HepG2 (cell line): ENCODE data around the gene KIRREL2. TPM values are rescaled to one million over a fixed set of nuclear protein-coding genes. Genes with fewer than 3 reads are reported as not detected.

Experiments used
- ARID2 ChIP-seq: sonication (generic); formaldehyde crosslinking; IDR thresholded peaks from 2 replicates; pipeline ENCODE4 v1.8.1; 2022; ENCODE audit warnings: mild to moderate bottlenecking, missing genetic modification reagents, borderline replicate concordance
- HIC2 ChIP-seq: sonication (generic); formaldehyde crosslinking; IDR thresholded peaks from 2 replicates; pipeline ENCODE4 v1.9.0; 2022; ENCODE audit warnings: low read depth, missing genetic modification reagents
- HMGXB4 ChIP-seq, 2 experiments: sonication (generic) in 1 of 2; formaldehyde crosslinking in 1 of 2; IDR thresholded peaks; 2 replicates each; pipeline versions ENCODE4 v1.4.0 to v1.6.1; 2018 to 2020; ENCODE audit warnings: missing genetic modification reagents in 2 of 2, borderline replicate concordance in 1 of 2, low read depth in 1 of 2, mild to moderate bottlenecking in 1 of 2, missing biosample characterization in 1 of 2
- HNRNPK ChIP-seq: fragments of 200-400 bp; formaldehyde crosslinking; IDR thresholded peaks from 2 replicates; pipeline ENCODE4 v1.6.1; 2018; ENCODE audit warnings: low read length, low read depth, moderate library complexity, mild to moderate bottlenecking; ENCODE audit not compliant: poor library complexity, severe bottlenecking
- KDM5A ChIP-seq: fragments of 200-600 bp; sonication (generic); IDR thresholded peaks from 2 replicates; pipeline ENCODE4 v1.7.0; 2018; ENCODE audit warnings: antibody characterized with exemption, mild to moderate bottlenecking, low read length, borderline replicate concordance
- PREB ChIP-seq: sonication (generic); formaldehyde crosslinking; IDR thresholded peaks from 2 replicates; pipeline ENCODE4 v1.4.0; 2020; ENCODE audit warnings: missing genetic modification reagents
- SNAPC4 ChIP-seq: sonication (generic); formaldehyde crosslinking; IDR thresholded peaks from 2 replicates; pipeline ENCODE4 v1.4.0; 2020; ENCODE audit warnings: mild to moderate bottlenecking, missing genetic modification reagents
- ZNF205 ChIP-seq: IDR thresholded peaks from 2 replicates; pipeline ENCODE4 v1.6.1; 2018; ENCODE audit warnings: missing biosample characterization, missing genetic modification reagents
- ZNF276 ChIP-seq: sonication (generic); formaldehyde crosslinking; IDR thresholded peaks from 2 replicates; pipeline ENCODE4 v1.4.0; 2020; ENCODE audit warnings: mild to moderate bottlenecking, low read depth, missing genetic modification reagents
- ZNF432 ChIP-seq: sonication (generic); formaldehyde crosslinking; IDR thresholded peaks from 2 replicates; pipeline ENCODE4 v1.5.0; 2020; ENCODE audit warnings: missing genetic modification reagents, mild to moderate bottlenecking, borderline replicate concordance
- ZNF773 ChIP-seq: sonication (generic); formaldehyde crosslinking; IDR thresholded peaks from 2 replicates; pipeline ENCODE4 v1.4.0; 2020; ENCODE audit warnings: missing genetic modification reagents, borderline replicate concordance
- polyA plus RNA-seq, 8 experiments: library from polyadenylated mRNA; depleted of rRNA in 3 of 8; stranded (reverse) in 7 of 8; unstranded in 1 of 8; fragments of >200 nt; fragmentation: Illumina TruSeq in 4 of 8; extraction: Trizol in 4 of 8; gene quantifications; 2 replicates each; pipeline versions ENCODE4 v1.2.1 to v1.2.3, GENCODE V29; 2011 to 2016; ENCODE audit warnings: low read depth in 4 of 8, missing spikeins in 1 of 8, mixed read lengths in 1 of 8; ENCODE audit not compliant: insufficient read depth in 1 of 8
- total RNA-seq, 5 experiments: library from RNA; depleted of rRNA; stranded (reverse); fragments of >200 nt; fragmentation: Illumina TruSeq; extraction: Trizol; gene quantifications; 2 replicates each; pipeline ENCODE4 v1.2.3, GENCODE V29; 2016; ENCODE audit warnings: low read depth in 1 of 5
- TF ChIP-seq, protein P1 (sequence below): sonication (generic); formaldehyde crosslinking; IDR thresholded peaks from 2 replicates; pipeline ENCODE4 v1.4.0; 2020; ENCODE audit warnings: mild to moderate bottlenecking, missing genetic modification reagents
- TF ChIP-seq, protein P2 (sequence below): sonication (generic); formaldehyde crosslinking; conservative IDR thresholded peaks from 2 replicates; pipeline ENCODE4 v1.5.0; 2020; ENCODE audit warnings: missing genetic modification reagents

KIRREL2 gene
- total and polyA plus RNA-seq, 2 of the 13 experiments (the other 11 are each of a cell fraction or from before 2014, with no cell fraction given), result 0.18 to 2.4 TPM

GRCh38 chr19:35828692-35829301, 27.9 kb upstream of the KIRREL2 start (continued):
- TF ChIP-seq ZNF276 (CRISPR knock-in tag) (no peak), ZNF773 (CRISPR knock-in tag) (peak; percentile 73; the same call in 1 of the 2 replicates), SNAPC4 (no peak; the same call in 1 of the 2 replicates), ZNF432 (CRISPR knock-in tag) (peak; percentile 82; the same call in 1 of the 2 replicates), HNRNPK (no peak), ZNF205 (CRISPR knock-in tag) (peak; percentile 92), HMGXB4 (CRISPR knock-in tag; IDR thresholded peaks at IDR 0.05; ENCODE audit: borderline replicate concordance in 1 of 2, low read depth in 1 of 2) (0 out of 4 replicates have a peak, but pooled peaks of 1 of the 2 experiments have one; percentile 68), KDM5A (no peak), PREB (no peak), ARID2 (CRISPR knock-in tag) (no peak), HIC2 (peak; percentile 46; the same call in 1 of the 2 replicates)
- TF ChIP-seq, protein P1, sequence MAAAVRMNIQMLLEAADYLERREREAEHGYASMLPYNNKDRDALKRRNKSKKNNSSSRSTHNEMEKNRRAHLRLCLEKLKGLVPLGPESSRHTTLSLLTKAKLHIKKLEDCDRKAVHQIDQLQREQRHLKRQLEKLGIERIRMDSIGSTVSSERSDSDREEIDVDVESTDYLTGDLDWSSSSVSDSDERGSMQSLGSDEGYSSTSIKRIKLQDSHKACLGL, result peak; percentile 92
- TF ChIP-seq, protein P2, sequence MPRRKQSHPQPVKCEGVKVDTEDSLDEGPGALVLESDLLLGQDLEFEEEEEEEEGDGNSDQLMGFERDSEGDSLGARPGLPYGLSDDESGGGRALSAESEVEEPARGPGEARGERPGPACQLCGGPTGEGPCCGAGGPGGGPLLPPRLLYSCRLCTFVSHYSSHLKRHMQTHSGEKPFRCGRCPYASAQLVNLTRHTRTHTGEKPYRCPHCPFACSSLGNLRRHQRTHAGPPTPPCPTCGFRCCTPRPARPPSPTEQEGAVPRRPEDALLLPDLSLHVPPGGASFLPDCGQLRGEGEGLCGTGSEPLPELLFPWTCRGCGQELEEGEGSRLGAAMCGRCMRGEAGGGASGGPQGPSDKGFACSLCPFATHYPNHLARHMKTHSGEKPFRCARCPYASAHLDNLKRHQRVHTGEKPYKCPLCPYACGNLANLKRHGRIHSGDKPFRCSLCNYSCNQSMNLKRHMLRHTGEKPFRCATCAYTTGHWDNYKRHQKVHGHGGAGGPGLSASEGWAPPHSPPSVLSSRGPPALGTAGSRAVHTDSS (CRISPR knock-in tag), result no peak
